ENCODE measurements around the gene AADACL4. TPM values are rescaled to one million over a fixed set of nuclear protein-coding genes. Genes with fewer than 3 reads are reported as not detected.

Gene AADACL4
- total and polyA plus RNA-seq, 9 of the 15 experiments (the other 6 are each of a cell fraction or from before 2014, with no cell fraction given), result not detected

DNA sequence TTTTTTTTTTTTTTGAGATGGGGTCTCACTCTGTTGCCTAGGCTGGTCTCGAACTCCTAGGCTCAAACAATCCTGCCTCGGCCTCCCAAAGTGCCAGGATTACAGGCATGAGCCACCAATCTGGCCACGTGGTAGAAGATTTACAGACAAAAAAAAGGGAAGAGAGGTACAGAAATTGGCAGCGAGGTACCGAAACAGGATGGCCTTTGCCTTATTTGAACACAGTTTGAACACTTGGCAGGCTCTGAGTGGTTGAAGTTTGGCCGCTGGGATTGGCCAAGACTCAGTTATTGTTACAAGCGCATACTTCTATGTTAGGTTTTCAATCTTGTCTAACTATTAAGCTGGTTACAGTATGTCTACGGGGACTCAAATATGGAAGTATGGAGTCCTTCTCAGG, 6.2 kb upstream of the AADACL4 start:
- H3K27me3 ChIP-seq (ENCODE audit: control insufficient read depth in 2 of 2, insufficient read depth in 2 of 2, low read length in 2 of 2), result no peaks in the 10 kb centered on the region
- DNase-seq (ENCODE audit: extremely low read depth in 1 of 4, low spot score in 3 of 4) (no peak), ATAC-seq (no peak), FAIRE-seq (no peak)
- no peak overlapping the region for H2AFZ ChIP-seq (ENCODE audit: low read depth, low read length)
- no peak overlapping the region for H3K4me3 ChIP-seq
- no peaks in the 10 kb centered on the region for H3K79me2 ChIP-seq (ENCODE audit: control insufficient read depth, insufficient read depth, low read length)
- no TSS peak for BruUV-seq (replicated peaks)
- no peak overlapping the region for H3K4me2 ChIP-seq (ENCODE audit: insufficient read depth, low read length)
- intact Hi-C loops (cut with micrococcal nuclease), result no loop called here
- no peaks in the 10 kb centered on the region for H4K20me1 ChIP-seq (replicated peaks; ENCODE audit: control insufficient read depth, insufficient read depth, low read length)
- TF ChIP-seq POLR2AphosphoS5 (IDR thresholded peaks at IDR 0.05; ENCODE audit: control insufficient read depth, insufficient read depth, low read depth, low read length) (no peak), SRF (CRISPR knock-in tag; IDR thresholded peaks at IDR 0.05) (no peak), CHD1 (IDR thresholded peaks at IDR 0.05; ENCODE audit: low read length) (no peak), GABPB1 (CRISPR knock-in tag; IDR thresholded peaks at IDR 0.05) (no peak), ZBTB7A (IDR thresholded peaks at IDR 0.05; ENCODE audit: borderline replicate concordance, control insufficient read depth, low read depth, low read length) (no peak), KLF1 (tag; IDR thresholded peaks at IDR 0.05) (no peak), NEUROD1 (IDR thresholded peaks at IDR 0.05; ENCODE audit: borderline replicate concordance, low read depth, low read length, partially characterized antibody) (no peak), ATF7 (IDR thresholded peaks at IDR 0.05) (no peak), PHF21A (IDR thresholded peaks at IDR 0.05; ENCODE audit: borderline replicate concordance, low read depth) (no peak), SMAD4 (CRISPR knock-in tag; conservative IDR thresholded peaks at IDR 0.05) (no peak), TSC22D4 (tag; IDR thresholded peaks at IDR 0.05) (no peak), ZNF76 (CRISPR knock-in tag; IDR thresholded peaks at IDR 0.05; ENCODE audit: borderline replicate concordance) (no peak), POLR2H (tag; IDR thresholded peaks at IDR 0.05; ENCODE audit: low read depth) (no peak), ZNF436 (CRISPR knock-in tag; IDR thresholded peaks at IDR 0.05) (no peak)
- TF ChIP-seq, protein P1, sequence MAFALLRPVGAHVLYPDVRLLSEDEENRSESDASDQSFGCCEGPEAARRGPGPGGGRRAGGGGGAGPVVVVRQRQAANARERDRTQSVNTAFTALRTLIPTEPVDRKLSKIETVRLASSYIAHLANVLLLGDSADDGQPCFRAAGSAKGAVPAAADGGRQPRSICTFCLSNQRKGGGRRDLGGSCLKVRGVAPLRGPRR (CRISPR knock-in tag; IDR thresholded peaks at IDR 0.05), result no peak
- TF ChIP-seq, protein P2, sequence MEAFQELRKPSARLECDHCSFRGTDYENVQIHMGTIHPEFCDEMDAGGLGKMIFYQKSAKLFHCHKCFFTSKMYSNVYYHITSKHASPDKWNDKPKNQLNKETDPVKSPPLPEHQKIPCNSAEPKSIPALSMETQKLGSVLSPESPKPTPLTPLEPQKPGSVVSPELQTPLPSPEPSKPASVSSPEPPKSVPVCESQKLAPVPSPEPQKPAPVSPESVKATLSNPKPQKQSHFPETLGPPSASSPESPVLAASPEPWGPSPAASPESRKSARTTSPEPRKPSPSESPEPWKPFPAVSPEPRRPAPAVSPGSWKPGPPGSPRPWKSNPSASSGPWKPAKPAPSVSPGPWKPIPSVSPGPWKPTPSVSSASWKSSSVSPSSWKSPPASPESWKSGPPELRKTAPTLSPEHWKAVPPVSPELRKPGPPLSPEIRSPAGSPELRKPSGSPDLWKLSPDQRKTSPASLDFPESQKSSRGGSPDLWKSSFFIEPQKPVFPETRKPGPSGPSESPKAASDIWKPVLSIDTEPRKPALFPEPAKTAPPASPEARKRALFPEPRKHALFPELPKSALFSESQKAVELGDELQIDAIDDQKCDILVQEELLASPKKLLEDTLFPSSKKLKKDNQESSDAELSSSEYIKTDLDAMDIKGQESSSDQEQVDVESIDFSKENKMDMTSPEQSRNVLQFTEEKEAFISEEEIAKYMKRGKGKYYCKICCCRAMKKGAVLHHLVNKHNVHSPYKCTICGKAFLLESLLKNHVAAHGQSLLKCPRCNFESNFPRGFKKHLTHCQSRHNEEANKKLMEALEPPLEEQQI (IDR thresholded peaks at IDR 0.05), result no peak
- TF ChIP-seq, protein P3, sequence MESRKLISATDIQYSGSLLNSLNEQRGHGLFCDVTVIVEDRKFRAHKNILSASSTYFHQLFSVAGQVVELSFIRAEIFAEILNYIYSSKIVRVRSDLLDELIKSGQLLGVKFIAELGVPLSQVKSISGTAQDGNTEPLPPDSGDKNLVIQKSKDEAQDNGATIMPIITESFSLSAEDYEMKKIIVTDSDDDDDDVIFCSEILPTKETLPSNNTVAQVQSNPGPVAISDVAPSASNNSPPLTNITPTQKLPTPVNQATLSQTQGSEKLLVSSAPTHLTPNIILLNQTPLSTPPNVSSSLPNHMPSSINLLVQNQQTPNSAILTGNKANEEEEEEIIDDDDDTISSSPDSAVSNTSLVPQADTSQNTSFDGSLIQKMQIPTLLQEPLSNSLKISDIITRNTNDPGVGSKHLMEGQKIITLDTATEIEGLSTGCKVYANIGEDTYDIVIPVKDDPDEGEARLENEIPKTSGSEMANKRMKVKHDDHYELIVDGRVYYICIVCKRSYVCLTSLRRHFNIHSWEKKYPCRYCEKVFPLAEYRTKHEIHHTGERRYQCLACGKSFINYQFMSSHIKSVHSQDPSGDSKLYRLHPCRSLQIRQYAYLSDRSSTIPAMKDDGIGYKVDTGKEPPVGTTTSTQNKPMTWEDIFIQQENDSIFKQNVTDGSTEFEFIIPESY (CRISPR knock-in tag; IDR thresholded peaks at IDR 0.05), result no peak
- ChIA-PET CTCF (ENCODE audit: low intra/inter-chr PET ratio) (interaction anchor here (0.8 kb wide), 1 partner anchor 358 kb away, joined by 3 read pairs; no protein-coding TSS in a partner anchor), POLR2A (interaction anchor here (0.6 kb wide), 1 partner anchor 46 kb away, joined by 3 read pairs; no protein-coding TSS in a partner anchor)
- H3K9me1 ChIP-seq (ENCODE audit: control insufficient read depth, insufficient read depth, low read length), result no peaks in the 10 kb centered on the region
- H3K9me3 ChIP-seq (replicated peaks; ENCODE audit: control insufficient read depth, insufficient read depth, low read depth, low read length), result peaks cover 25% of the 10 kb centered on the region
- 57% methylated on average over 8 of the region's 8 CpGs for WGBS (ENCODE audit: insufficient coverage, low coverage, missing lambda C conversion rate)
- in situ Hi-C loops (cut with MboI), result no loop called here
- no peak overlapping the region for H3K27ac ChIP-seq (ENCODE audit: extremely low read depth, low read depth, low read length)
- H3K36me3 ChIP-seq (ENCODE audit: control insufficient read depth, insufficient read depth, low read length), result peaks cover 4% of the 10 kb centered on the region; the same call in 1 of the 3 replicates
- H3K9ac ChIP-seq (ENCODE audit: insufficient read depth in 1 of 2, low read depth in 2 of 2, low read length in 2 of 2), result no peak overlapping the region
- H3K4me1 ChIP-seq (replicated peaks in 1 of 2; ENCODE audit: control insufficient read depth in 2 of 2, insufficient read depth in 2 of 2, low read length in 2 of 2), result peaks cover 0 to 3% of the 10 kb centered on the region in 2 experiments; a peak in 3 of 5 replicates

Measured in K562 (cell line).